DMS53 treated with DMSO at 0.1 percent for 48 hours (cell line): ENCODE measurements around the gene RILPL1.
"Not testable (repeated sequence)": the region's sequence is repeated elsewhere in the genome, so short reads cannot be mapped to it uniquely, and the experiment has no call there.

Source experiments
- DNase-seq: peaks from one replicate; lab custom pipeline; 2025; ENCODE audit not compliant: unreplicated experiment; lab: John Stamatoyannopoulos, UW

RILPL1 gene, protein sequence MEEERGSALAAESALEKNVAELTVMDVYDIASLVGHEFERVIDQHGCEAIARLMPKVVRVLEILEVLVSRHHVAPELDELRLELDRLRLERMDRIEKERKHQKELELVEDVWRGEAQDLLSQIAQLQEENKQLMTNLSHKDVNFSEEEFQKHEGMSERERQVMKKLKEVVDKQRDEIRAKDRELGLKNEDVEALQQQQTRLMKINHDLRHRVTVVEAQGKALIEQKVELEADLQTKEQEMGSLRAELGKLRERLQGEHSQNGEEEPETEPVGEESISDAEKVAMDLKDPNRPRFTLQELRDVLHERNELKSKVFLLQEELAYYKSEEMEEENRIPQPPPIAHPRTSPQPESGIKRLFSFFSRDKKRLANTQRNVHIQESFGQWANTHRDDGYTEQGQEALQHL

DNA sequence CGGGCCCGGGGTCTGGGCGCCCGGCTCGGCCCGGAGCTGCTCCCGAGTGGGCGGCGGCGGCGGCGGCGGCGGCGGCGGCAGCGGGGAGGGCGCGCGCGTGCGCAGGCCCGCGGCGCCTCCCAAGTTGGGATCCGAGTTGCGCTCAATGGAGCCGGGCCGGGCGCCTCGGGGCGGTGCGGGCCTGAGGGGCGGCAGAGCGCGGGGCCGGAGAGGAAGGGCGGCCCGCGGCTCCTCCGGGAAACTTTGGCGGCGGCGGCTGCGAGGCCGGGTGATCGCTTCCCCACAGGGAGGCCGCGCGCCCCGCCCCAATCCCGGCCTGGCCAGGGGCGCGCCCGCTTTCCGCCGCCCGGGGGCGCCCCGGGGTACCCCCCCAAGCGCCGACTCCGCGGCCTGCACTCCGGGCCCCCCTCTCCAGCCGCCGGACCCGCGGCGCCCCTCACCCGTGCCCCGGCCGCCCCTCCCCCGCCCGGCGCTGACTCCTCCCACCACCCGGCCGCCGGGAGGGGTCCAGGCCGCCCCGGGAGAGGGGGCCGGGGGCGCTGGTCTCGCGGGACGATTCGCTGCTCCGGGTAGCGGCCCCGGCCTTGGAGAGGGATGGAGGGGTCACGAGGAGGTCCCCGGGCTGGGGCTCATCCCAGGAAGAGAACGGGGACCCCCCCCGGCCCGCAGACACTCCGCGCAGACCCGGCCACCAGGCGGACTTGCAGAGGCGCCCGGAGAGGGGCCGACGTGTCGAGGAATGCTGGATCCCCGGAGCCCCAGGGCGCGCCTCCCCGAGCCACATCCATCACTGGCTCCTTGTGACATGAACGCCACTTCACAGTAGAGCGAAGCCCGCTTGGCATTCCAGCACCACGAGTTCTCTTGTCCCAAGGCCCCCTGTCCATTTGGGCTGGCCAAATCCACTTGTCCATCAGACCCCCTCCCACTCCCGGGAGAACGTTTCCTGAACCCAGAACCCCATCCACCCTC is at the start of gene RILPL1:
RILPL1 (minus strand) TSS at position 48 of the 972 bp plus-strand sequence. CDS start 237 bp downstream, outside the sequence.
- peak; percentile 16 for DNase-seq

DNA sequence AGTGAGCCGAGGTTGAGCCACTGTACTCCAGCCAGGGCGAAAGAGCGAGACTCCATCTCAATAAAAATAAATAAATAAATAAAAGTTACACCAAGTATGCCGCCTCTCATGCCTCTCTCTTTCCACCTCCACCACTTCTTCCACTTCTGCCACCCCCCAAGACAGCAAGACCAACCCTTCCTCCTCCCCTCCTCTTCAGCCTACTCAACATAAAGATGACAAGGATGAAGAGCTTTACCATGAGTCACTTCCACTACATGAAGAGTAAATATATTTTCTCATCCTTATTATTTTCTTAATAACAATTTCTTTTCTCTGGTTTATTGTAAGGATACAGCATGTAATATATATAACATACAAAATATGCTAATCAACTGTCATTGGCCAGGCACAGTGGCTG is 47.3 kb upstream of the RILPL1 start:
- no peak for DNase-seq

DNA sequence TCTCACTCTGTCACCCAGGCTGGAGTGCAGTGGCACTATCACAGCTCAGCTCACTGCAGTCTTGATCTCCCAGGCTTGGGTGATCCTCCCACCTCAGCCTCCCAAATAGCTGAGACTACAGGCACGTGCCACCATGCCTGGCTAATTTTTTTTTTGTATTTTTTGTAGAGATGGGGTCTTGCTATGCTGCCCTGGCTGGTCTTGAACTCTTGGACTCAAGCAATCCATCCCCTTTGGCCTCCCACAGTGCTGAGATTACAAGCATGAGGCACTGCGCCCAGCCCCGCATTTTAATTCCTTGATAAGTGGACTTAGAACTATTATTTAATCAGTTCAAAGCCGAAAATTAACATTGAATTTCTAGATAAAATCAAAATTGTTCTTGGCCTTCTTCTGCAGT is 45.3 kb upstream of the RILPL1 start:
- not testable (repeated sequence) for DNase-seq

DNA sequence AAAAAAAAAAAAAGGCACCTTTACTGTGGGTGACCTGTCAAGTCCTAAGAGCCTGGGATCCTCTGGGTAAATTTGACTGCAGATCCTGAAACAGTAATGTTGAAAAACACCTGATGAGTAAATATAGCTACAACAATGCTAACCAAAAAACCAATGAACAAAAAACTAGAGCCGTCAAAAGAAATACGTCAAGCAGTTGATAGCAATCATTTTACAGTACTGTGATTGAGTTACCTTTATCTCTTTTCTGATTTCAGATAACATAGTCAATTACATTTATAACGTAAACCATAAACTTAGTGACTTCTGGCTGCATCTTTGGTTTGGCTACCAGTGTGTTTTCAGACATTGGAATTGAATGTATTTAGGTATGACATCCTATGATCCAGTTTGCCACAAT is 44.7 kb upstream of the RILPL1 start:
- no peak for DNase-seq

DNA sequence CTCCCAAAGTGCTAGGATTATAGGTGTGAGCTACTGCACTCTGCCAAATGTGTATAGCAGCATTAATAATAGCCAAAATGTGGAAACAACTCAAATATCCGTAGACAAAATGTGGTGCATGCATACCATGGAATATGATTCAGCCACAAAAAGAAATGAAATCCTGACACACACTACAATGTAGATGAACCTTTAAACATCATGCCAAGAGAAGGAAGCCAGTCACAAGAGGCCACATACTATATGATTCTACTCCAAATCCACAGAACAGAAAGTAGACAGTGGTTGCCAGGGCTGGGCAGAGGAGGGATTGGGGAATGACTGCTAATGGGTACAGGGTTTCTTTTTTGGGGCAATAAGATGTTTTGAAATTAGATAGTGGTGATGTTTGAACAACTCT is 43.1 kb upstream of the RILPL1 start:
- no peak for DNase-seq

DNA sequence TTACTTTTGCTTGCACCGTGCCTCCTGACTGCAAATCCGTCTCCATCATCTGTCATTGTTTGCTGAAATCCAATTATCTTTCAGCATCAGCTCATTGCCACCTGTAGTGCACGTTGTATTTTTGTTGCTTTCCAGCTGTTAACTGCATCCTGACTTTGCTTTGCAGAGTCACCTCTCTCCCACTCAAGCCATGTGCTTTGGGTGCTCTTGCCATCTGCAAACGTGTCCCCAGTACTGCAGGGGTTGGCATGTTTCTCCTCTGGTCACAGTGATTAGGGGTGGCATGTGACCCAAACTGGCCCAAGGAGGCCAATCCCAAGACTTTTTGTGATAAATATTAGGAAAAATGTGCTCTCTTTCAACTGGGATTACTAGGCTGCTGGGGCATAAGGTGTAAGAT is 40.4 kb upstream of the RILPL1 start:
- DNase-seq = no peak

DNA sequence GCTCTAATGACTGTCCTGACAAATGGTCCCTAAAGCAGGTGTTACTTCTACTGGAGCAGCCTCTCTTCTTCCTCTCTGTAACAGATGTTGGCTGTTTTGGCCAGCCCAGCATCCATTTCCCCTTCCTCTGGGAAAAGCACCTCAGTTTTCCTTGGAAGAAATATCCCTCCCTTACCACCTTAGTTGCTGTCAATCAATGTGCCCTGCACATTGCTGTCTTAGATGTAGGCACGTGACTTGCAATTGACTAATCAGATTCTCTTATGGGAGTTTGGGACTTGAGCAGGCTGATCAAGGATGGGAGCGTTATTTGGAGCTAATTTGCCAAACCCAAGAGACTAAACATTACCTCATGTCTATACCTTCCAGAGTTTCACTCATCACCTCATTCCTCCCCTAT is 38.9 kb upstream of the RILPL1 start:
- no peak for DNase-seq

DNA sequence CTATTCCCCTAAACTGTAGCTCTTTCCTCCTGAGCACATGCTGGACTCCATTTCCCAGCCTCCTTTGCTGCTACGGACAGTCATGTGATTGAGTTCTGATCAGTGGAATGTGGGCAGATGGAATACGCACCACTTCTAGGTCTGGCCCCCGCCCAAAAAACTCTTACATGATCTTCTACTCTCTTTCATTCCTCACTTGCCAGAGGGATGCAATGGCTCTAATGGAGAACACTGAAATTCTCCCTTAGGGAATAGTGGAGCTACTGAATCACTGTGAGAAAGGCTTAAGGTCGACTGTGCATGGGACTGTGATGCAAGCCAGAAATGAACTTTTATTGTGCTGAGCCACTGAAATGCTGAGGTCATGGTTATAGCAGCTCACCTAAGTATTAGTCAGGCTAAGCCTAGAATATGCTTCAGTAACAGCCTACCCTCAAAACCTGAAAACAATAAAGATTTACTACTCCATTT is 37.9 kb upstream of the RILPL1 start:
- DNase-seq = no peak

DNA sequence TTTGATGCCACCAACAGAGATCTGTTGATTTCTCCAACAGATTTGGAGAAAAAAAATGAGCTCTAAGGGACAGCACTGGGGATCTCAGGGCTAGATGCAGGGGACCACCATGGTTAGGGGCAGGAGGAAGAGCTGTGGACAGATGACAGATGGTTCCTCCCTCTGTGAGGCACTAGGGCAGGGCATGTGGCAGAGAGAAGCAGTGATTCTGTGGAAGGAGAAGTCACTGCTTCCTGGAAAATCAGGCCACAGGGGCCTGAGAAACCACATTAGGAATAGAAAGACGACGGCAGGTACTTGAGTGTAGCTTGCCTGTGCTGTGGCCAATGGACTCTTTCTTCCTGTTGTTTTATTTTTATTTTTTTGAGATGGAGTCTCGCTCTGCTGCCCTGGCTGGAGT is 25.9 kb upstream of the RILPL1 start:
- no peak for DNase-seq

DNA sequence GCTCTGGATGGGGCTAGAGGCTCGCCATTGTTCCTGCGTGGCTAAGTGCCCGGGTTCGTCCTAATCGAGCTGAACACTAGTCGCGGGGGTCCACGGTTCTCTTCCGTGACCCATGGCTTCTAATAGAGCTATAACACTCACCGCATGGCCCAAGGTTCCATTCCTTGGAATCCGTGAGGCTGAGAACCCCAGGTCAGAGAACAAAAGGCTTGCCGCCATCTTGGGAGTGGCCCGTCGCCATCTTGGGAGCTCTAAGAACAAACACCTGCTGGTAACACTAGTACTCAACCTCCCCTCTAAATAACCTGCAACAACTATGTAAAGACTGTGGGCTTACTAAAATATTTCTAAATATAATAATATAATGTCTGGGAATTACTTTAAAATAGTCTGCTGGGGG is 25.0 kb upstream of the RILPL1 start:
- not testable (repeated sequence) for DNase-seq

DNA sequence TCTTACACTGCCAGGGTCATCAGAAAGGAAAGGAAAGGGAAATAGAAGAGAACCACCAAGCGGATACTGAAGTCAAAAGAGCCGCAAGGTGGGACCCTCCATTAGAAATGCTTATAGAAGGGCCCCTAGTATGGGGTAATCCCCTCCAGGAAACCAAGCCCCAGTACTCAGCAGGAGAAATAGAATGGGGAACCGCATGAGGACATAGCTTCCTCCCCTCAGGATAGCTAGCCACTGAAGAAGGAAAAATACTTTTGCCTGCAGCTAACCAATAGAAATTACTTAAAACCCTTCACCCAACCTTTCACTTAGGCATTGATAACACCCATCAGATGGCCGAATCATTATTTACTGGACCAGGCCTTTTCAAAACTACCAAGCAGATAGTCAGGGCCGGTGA is 21.3 kb upstream of the RILPL1 start:
- not testable (repeated sequence) for DNase-seq

DNA sequence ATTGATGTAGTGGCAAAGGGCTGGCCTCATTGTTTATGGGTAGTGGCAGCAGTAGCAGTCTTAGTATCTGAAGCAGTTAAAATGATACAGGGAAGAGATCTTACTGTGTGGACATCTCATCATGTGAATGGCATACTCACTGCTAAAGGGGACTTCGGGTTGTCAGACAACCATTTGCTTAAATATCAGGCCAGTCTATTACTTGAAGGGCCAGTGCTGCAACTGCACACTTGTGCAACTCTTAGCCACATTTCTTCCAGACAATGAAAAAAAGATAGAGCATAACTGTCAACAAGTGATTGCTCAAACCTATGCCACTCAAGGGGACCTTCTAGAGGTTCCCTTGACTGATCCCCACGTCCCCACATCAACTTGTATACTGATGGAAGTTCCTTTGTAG is 20.6 kb upstream of the RILPL1 start:
- DNase-seq = not testable (repeated sequence)

DNA sequence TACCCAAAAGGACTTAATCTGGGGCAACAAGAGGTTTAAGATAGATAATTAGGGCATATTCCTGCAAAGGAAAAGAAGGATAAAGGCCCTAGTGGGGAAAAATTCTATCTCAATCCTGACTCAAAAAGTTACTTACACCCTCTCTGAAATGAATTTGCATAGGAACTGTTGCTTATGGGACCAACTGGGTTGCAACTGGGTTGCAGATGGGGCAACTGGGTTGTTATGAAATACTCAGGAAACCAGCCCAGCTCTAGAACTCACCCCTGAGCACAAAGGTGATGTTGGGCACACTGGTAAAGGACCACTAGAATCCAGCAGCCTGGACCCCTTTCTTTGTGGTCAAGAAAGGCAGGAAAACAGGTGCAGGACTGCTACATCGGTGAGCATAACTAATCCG is 17.2 kb upstream of the RILPL1 start:
- DNase-seq = no peak

DNA sequence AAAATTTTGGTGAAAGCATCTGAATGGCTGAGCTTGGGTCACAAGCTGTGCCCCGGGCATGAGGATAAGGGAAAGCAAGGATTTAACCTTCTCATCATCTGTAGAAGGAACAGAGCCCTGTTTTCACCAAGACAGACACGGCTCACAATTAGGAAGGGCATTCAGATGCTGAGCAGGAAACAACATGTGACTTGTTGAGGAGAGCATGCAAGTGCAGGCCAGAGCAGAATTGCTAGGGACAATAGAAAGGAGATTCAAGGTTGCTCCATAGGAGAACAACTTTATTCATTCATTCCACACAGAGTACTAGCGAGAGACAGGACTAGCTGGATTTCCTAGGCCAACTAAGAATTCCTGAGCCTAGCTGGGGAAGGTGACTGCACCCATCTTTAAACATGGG is 14.6 kb upstream of the RILPL1 start:
- no peak for DNase-seq

DNA sequence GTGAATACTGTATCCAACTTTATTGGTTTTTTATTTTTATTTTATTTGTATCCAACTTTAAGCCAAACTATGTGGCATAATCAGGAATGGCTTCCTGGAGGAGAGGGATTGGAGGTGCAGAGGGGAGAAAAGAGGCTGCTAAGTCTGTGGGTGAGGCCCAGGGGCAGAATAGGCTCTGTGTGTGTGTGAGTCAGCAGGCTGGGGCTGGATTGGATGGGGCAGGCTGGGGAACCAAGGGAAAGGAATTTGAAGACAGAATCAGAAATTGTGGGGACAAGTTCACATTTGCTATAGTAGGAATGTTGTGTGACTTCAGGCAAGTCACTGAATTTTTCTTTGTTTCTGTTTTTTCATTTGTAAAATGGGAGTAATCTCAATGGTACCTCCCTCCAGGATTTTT is 12.8 kb upstream of the RILPL1 start:
- no peak for DNase-seq

DNA sequence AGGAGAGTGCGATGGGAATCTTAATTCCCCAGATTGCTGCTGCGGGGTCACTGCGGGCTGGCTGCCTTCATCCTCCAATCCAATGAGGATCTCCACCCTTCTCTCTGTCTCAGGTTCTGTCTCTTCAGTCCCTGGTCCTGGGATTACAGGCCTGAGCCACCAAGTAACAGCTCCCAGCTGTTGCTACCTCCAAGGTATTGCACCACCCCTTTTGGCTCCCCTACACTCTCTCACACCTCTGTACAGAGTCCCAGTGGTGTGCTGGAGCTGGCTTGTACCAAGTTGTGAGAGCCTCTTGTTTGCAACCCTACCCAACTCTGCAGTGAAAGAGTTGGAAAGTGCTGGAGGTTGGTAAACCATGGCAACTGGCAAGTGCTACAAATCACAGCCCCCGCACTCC is 10.0 kb upstream of the RILPL1 start:
- DNase-seq = no peak

DNA sequence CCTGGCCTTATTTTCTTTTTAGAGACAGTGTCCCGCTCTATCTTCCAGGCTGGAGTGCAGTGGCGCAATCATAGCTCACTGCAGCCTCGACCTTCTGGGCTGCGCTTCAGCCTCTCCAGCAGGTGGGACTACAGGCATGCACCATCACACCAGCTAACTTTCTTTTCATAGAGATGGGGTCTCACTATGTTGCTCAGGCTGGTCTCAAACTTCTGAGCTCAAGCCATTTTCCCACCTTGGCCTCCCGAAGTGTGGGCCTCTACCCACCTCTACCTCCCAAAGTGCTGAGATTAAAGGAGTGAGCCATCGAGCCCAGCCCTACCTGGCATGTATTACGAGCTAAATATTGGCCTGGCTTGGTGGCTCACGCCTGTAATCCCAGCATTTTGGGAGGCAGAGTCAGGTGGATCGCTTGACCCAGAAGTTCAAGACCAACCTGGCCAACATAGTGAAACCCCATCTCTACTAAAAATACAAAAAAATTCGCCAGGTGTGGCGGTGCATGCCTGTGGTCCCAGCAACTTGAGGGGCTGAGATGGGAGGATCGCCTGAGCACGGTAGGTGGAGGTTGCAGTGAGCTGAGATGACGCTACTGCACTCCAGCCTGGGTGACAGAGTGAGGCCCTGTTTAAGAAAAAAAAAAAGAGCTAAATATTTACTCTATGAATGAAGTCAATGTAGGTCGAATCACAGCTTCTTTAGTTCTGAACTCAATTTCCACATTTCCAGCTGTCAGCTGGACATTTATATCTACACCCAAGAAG is 7.6 kb upstream of the RILPL1 start:
- no peak for DNase-seq

DNA sequence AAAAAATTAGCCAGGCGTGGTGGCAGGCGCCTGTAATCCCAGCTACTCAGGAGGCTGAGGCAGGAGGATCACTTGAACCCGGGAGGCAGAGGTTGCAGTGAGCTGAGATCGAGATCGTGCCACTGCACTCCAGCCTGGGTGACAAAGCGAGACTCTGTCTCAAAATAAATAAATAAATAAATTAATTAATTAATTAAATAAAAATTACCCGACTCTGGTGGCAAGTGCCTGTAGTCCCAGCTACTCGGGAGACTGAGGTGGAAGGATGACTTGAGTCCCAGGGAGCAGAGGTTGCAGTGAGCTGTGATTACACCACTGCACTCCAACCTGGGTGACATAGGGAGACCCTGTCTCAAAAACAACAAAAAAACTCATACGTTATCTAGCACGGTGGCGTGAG is 2.4 kb upstream of the RILPL1 start:
- DNase-seq = not testable (repeated sequence)

DNA sequence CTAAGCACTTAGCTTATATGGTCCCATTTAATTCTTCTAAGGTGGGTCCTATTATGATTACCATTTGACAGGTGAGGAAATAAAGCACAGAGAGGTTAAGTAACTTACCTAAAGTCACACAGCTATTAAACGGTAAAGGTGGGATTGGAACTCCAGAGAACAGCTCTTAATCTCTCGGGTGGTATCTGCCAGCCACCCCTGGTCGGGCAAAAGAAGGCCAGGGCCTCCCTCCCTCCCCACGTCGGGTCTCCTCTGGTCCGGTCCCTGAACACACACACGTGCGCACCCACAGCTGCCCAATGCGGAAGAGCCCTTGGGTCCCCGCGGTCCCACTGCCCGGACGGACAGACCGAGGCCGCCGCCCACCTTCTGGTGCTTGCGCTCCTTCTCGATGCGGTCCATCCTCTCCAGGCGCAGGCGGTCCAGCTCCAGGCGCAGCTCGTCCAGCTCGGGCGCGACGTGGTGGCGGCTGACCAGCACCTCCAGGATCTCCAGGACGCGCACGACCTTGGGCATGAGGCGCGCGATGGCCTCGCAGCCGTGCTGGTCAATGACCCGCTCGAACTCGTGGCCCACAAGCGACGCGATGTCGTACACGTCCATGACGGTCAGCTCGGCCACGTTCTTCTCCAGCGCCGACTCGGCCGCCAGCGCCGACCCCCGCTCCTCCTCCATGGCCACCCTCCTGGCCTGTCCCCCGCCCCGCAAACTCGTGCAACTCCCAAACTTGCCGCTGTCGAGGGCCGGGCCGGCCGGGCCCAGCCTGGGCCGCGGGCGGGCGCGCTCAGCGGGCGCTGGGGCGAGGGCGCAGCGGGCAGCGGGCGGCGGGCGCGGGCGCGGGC is 490 bp downstream of the RILPL1 start:
- DNase-seq = no peak

DNA sequence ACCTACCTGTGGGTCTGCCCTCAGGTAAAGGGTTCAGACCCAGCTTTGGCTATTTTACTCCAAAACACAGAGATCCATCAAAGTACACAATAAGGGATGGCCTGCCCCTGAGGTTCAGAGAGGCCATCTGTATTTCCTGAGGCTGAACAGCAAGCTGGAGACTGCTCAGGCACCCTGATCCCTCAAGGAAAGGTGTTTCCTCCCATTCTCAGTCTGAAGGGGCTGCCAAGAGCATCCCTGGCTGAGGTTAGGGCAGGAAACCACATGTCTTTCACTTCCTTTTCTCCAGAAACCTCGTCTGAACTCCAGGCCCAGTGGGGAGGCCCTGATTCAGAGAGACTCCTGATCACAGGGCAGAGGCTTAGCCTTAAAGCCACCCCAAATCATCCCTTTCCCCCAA is 1.5 kb downstream of the RILPL1 start:
- no peak for DNase-seq
